H9 (cell line): Measurements from ENCODE around the gene ARMC5. TPM values are rescaled to one million over a fixed set of nuclear protein-coding genes. Genes with fewer than 3 reads are reported as not detected.
A peak's percentile ranks its signal among the peaks of the same experiment; 100 is the strongest.

Experiments used
- DNase-seq: peaks from one replicate; pipeline ENCODE4 v3.0.0-alpha.2; 2017
- H2AFZ ChIP-seq: one replicate; pipeline ENCODE4 v1.6.1; 2013; ENCODE audit warnings: mild to moderate bottlenecking, low read length, control low read depth, moderate library complexity
- H2AK5ac ChIP-seq: 2 replicates; pipeline ENCODE4 v1.6.1; 2013; ENCODE audit warnings: low read length, control low read depth, mixed read lengths; ENCODE audit not compliant: insufficient read length
- H2BK120ac ChIP-seq: one replicate; pipeline ENCODE4 v1.6.1; 2013; ENCODE audit warnings: low read depth, mild to moderate bottlenecking, low read length, control low read depth, inconsistent platforms; ENCODE audit not compliant: poor library complexity, severe bottlenecking
- H2BK12ac ChIP-seq: 2 replicates; pipeline ENCODE4 v1.6.1; 2013; ENCODE audit warnings: low read length, control low read depth, mixed read lengths, low read depth; ENCODE audit not compliant: insufficient read length
- H2BK15ac ChIP-seq: 2 replicates; pipeline ENCODE4 v1.6.1; 2013; ENCODE audit warnings: low read depth, low read length, control low read depth
- H2BK20ac ChIP-seq: one replicate; pipeline ENCODE4 v1.6.1; 2013; ENCODE audit warnings: low read depth, mild to moderate bottlenecking, low read length, control low read depth, inconsistent platforms; ENCODE audit not compliant: poor library complexity, severe bottlenecking
- H2BK5ac ChIP-seq: 2 replicates; pipeline ENCODE4 v1.6.1; 2013; ENCODE audit warnings: low read length, control low read depth, mixed read lengths; ENCODE audit not compliant: insufficient read length
- H3K14ac ChIP-seq: 2 replicates; pipeline ENCODE4 v1.6.1; 2013; ENCODE audit warnings: low read length, control low read depth; ENCODE audit not compliant: insufficient read depth
- H3K18ac ChIP-seq: 2 replicates; pipeline ENCODE4 v1.6.1; 2013; ENCODE audit warnings: low read depth, mild to moderate bottlenecking, mixed read lengths, low read length, control low read depth; ENCODE audit not compliant: insufficient read length
- H3K23ac ChIP-seq: 2 replicates; pipeline ENCODE4 v1.6.1; 2013; ENCODE audit warnings: low read length, control low read depth, mixed read lengths, low read depth; ENCODE audit not compliant: insufficient read length
- H3K23me2 ChIP-seq: 2 replicates; pipeline ENCODE4 v1.6.1; 2013; ENCODE audit warnings: low read depth, mild to moderate bottlenecking, mixed read lengths, low read length, control low read depth; ENCODE audit not compliant: insufficient read length, poor library complexity, severe bottlenecking
- H3K27ac ChIP-seq: 2 replicates; pipeline ENCODE4 v1.5.1; 2013; ENCODE audit warnings: low read length, control low read depth, mixed read lengths, low read depth; ENCODE audit not compliant: insufficient read length
- H3K27me3 ChIP-seq: 2 replicates; pipeline ENCODE4 v1.6.1; 2013; ENCODE audit warnings: low read length, control low read depth, inconsistent platforms; ENCODE audit not compliant: insufficient read depth
- H3K4ac ChIP-seq: 2 replicates; pipeline ENCODE4 v1.6.1; 2013; ENCODE audit warnings: low read depth, mild to moderate bottlenecking, control low read depth, inconsistent platforms, low read length, moderate library complexity
- H3K4me1 ChIP-seq: 2 replicates; pipeline ENCODE4 v1.6.1; 2013; ENCODE audit warnings: low read length, control low read depth, inconsistent platforms; ENCODE audit not compliant: insufficient read depth
- H3K4me2 ChIP-seq: 2 replicates; pipeline ENCODE4 v1.6.1; 2013; ENCODE audit warnings: low read length, control low read depth, mixed read lengths; ENCODE audit not compliant: insufficient read length, insufficient read depth
- H3K56ac ChIP-seq: 2 replicates; pipeline ENCODE4 v1.6.1; 2013; ENCODE audit warnings: low read depth, mild to moderate bottlenecking, mixed read lengths, low read length, control low read depth; ENCODE audit not compliant: insufficient read length
- H3K79me1 ChIP-seq: 2 replicates; pipeline ENCODE4 v1.6.1; 2013; ENCODE audit warnings: low read depth, mild to moderate bottlenecking, moderate library complexity, low read length, control low read depth, inconsistent platforms; ENCODE audit not compliant: insufficient read depth, poor library complexity, severe bottlenecking
- H3K79me2 ChIP-seq: 2 replicates; pipeline ENCODE4 v1.6.1; 2013; ENCODE audit warnings: low read length, control low read depth, inconsistent platforms; ENCODE audit not compliant: insufficient read depth
- H3K9ac ChIP-seq: 2 replicates; pipeline ENCODE4 v1.6.1; 2013; ENCODE audit warnings: low read length, control low read depth, mixed read lengths; ENCODE audit not compliant: insufficient read length; ENCODE audit errors: extremely low read depth
- H3K9me3 ChIP-seq: one replicate; pipeline ENCODE4 v1.6.1; 2013; ENCODE audit warnings: low read depth, low read length, inconsistent platforms; ENCODE audit not compliant: control insufficient read depth
- H3T11ph ChIP-seq: one replicate; pipeline ENCODE4 v1.6.1; 2013; ENCODE audit warnings: mild to moderate bottlenecking, low read length, control low read depth, inconsistent platforms
- H4K20me1 ChIP-seq: one replicate; pipeline ENCODE4 v1.6.1; 2013; ENCODE audit not compliant: control insufficient read depth, insufficient read length, insufficient read depth
- H4K5ac ChIP-seq: 2 replicates; pipeline ENCODE4 v1.6.1; 2013; ENCODE audit warnings: low read depth, mild to moderate bottlenecking, mixed read lengths, low read length, control low read depth; ENCODE audit not compliant: insufficient read length
- H4K8ac ChIP-seq: replicated peaks from 2 replicates; pipeline ENCODE4 v1.6.1; 2013; ENCODE audit warnings: low read length, control low read depth, mixed read lengths, low read depth; ENCODE audit not compliant: insufficient read length
- H4K91ac ChIP-seq: 2 replicates; pipeline ENCODE4 v1.6.1; 2013; ENCODE audit warnings: low read depth, mild to moderate bottlenecking, moderate library complexity, mixed read lengths, low read length, control low read depth; ENCODE audit not compliant: insufficient read length
- H3K27ac Mint-ChIP-seq, 3 experiments: 2 replicates in 2 of 3; 3 replicates in 1 of 3; pipeline ENCODE4 v1.8.0; 2020 to 2021; ENCODE audit warnings: mixed read lengths in 3 of 3, mild to moderate bottlenecking in 1 of 3, moderate library complexity in 1 of 3
- H3K27me3 Mint-ChIP-seq: 2 replicates; pipeline ENCODE4 v1.8.0; 2021; ENCODE audit warnings: low read depth, mild to moderate bottlenecking, moderate library complexity, mixed read lengths
- H3K36me3 Mint-ChIP-seq, 3 experiments: 2 replicates in 2 of 3; 3 replicates in 1 of 3; pipeline ENCODE4 v1.8.0; 2020 to 2021; ENCODE audit warnings: low read depth in 3 of 3, mixed read lengths in 3 of 3; ENCODE audit not compliant: insufficient read depth in 1 of 3
- H3K4me1 Mint-ChIP-seq, 2 experiments: 2 replicates each; pipeline ENCODE4 v1.8.0; 2020; ENCODE audit warnings: mixed read lengths in 2 of 2
- H3K4me3 Mint-ChIP-seq, 2 experiments: 2 replicates in 1 of 2; 3 replicates in 1 of 2; pipeline ENCODE4 v1.8.0; 2020 to 2021; ENCODE audit warnings: mild to moderate bottlenecking in 2 of 2, mixed read lengths in 2 of 2, moderate library complexity in 1 of 2
- H3K9me3 Mint-ChIP-seq, 2 experiments: 2 replicates in 1 of 2; 3 replicates in 1 of 2; pipeline ENCODE4 v1.8.0; 2020; ENCODE audit warnings: mild to moderate bottlenecking in 2 of 2, mixed read lengths in 2 of 2, moderate library complexity in 1 of 2
- CTCF ChIP-seq: fragments of 200-600 bp; sonication (generic); conservative IDR thresholded peaks from 3 replicates; pipeline ENCODE4 v1.8.0; 2021; ENCODE audit warnings: antibody characterized with exemption, mild to moderate bottlenecking
- WGBS: extraction: QIAGEN DNeasy Blood & Tissue Kit; methylation state at CpG from one replicate; pipeline ENCODE4 v1.1.7; 2013; ENCODE audit warnings: missing lambda C conversion rate, low lambda C conversion rate, mixed read lengths; ENCODE audit not compliant: insufficient read length; ENCODE audit errors: extremely low coverage; 5-methylcytosine and 5-hydroxymethylcytosine counted together
- total RNA-seq: library from RNA; stranded (reverse); gene quantifications from 2 replicates; pipeline ENCODE4 v1.2.1, GENCODE V29; 2021

The ARMC5 gene
- total RNA-seq, 1 experiment from 2014 or later = 18.7 TPM

- H2BK120ac ChIP-seq = no peak overlapping the region
- H3K27me3 ChIP-seq = peaks cover 13% of the 10 kb centered on the region; the same call in 1 of the 2 replicates
- H3K4me2 ChIP-seq = no peak overlapping the region
- H3T11ph ChIP-seq = no peak overlapping the region
- TF ChIP-seq CTCF = no peak
- H3K56ac ChIP-seq = no peak overlapping the region
- no peaks in the 10 kb centered on the region for H3K79me1 ChIP-seq
- no peak overlapping the region for H3K27ac ChIP-seq
- H2BK20ac ChIP-seq = no peak overlapping the region
- Mint-ChIP-seq H3K4me3 (peak overlapping the region; percentile 43 to 68; a peak in 3 of 5 replicates), H3K27me3 (peaks cover 52% of the 10 kb centered on the region), H3K4me1 (peaks cover 8 to 11% of the 10 kb centered on the region in 2 experiments), H3K9me3 (peaks cover 0 to 2% of the 10 kb centered on the region in 2 experiments; a peak in 1 of 5 replicates), H3K27ac (no peak overlapping the region), H3K36me3 (peaks cover 17 to 36% (median 23%) of the 10 kb centered on the region in 3 experiments)
- no peak overlapping the region for H2BK12ac ChIP-seq
- H3K4ac ChIP-seq = no peak overlapping the region
- H4K20me1 ChIP-seq = no peaks in the 10 kb centered on the region
- no peak overlapping the region for H3K23ac ChIP-seq
- no peak overlapping the region for H4K91ac ChIP-seq
- H3K9ac ChIP-seq = no peak overlapping the region
- no peaks in the 10 kb centered on the region for H3K9me3 ChIP-seq
- no peak overlapping the region for H2BK5ac ChIP-seq
- H3K18ac ChIP-seq = no peak overlapping the region
- peaks cover 11% of the 10 kb centered on the region for H3K23me2 ChIP-seq
- DNase-seq = no peak
- H4K5ac ChIP-seq = no peak overlapping the region
- H2AFZ ChIP-seq = no peak overlapping the region
- H2AK5ac ChIP-seq = no peak overlapping the region
- WGBS = no CpG with 5 or more reads among the region's 7 CpGs
- H4K8ac ChIP-seq = no peak overlapping the region
- no peak overlapping the region for H3K14ac ChIP-seq
- no peak overlapping the region for H2BK15ac ChIP-seq
- no peaks in the 10 kb centered on the region for H3K79me2 ChIP-seq
- H3K4me1 ChIP-seq = no peaks in the 10 kb centered on the region
These were observed 29.9 kb downstream of the ARMC5 start for GRCh38 chr16:31489298-31489564.
